GM21360 (cell line): ENCODE results near the gene GSDME.

Experiments
- ATAC-seq: cut with Tn5 transposase; IDR thresholded peaks from one replicate; pipeline ENCODE4 v1.9.1; 2021; ENCODE audit warnings: mild to moderate bottlenecking, moderate library complexity; ENCODE audit not compliant: unreplicated experiment

The GSDME gene

DNA sequence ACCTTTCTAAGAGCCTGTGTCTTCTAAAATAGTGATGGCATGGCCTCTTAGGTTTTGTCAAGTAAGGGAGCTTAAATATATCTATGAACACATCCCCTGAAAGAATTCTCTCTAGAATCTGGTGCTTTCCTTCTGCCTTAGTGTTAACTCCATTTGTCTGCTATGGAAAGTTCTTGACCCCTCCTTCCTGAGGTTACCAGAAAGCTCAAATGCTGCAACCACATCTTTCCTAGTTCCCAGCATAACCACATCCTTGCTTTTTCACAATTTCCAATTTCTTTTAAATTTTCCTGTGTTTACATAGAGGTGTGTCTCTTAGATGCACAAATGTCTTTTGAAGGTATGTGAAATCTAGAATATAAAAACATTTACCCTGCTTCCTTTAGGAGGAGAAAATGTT is 16.4 kb upstream of the GSDME start:
- ATAC-seq, result no peak

DNA sequence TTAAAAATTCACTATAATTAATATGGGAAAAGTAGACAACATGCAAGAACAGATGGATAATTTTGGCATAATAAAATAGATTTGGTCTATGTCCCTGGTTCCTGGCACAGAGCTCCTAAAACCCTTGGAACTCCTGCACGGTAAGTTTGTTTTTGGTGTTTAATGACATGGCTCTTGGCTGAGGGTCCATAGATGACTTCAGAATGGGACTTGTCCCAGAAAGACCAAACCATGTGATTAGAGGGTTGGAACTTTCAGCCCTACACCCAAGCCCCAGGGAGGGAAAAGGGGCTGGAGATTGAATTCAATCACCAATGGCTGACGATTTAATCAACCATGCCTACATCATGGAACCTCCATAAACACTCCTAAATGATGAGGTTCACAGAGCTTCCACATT is 12.6 kb upstream of the GSDME start:
- ATAC-seq, result no peak

DNA sequence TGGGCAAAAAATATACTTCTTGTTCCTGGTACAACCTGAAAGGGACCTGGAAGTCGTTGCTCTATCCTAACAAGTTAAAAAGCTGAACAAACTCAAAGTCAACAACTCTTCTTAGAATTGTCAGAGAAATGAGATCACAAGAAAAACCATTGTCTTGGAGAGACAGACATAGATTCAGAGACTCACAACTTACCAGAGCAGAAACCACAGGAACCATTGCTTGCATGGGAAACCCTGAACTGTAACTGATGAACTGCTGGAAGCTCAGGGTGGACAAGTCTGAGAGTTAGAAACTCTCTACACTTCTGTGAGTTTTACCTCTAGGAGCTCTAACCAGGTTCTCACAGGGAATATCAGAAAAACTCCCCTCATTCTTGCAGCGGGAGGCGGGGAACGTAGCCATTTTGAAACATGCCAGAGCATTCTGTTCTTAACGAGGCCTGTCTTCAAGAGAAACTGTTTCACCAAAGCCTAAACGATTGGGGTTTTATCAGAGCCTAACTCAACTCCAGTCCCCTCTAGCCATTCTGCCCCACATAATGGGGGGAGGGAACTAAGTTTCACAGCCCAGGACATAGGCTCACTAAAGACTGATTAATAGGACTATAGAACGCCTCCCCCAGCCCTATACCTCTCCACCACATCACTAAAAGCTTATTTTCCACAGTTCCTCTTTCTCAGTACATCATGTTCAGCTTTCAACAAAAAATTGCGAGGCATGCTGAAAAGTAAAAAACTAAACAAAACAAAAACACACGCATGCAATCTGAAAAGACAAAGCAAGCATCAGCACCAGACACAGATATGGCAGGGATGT is 12.0 kb upstream of the GSDME start:
- no peak for ATAC-seq

DNA sequence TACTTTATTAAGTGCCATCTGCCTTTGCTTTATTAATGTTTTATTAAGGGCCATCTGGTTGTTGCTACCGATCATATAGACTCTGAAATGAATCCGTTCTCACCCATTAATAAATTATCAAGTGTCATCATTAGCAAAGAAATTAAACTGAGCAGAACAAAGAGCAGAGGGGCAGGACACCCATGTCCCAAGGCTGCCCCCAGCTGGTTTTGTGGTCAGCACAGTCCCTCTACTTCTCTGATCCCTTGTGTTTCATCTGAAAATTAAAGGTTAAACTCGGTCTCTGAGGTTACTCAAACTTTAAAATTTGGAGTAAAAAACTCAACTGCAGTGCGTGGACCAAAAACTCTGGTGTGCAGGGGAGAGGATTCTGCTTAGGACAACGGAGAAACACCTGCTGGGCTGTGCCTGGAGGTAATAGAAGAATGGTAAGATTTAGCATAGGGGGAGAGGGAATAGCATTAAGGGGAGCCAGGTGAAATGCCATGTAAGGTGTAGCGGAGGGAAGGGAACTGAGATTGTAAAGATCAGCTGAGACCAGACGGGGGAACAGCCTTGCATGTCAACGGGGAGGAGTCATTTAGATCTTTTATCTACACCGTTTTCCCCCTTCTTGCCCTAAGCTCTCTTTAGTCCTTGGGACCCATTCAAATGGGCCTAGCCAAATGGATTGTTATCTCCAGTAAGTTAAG is 10.8 kb upstream of the GSDME start:
- ATAC-seq, result no peak

DNA sequence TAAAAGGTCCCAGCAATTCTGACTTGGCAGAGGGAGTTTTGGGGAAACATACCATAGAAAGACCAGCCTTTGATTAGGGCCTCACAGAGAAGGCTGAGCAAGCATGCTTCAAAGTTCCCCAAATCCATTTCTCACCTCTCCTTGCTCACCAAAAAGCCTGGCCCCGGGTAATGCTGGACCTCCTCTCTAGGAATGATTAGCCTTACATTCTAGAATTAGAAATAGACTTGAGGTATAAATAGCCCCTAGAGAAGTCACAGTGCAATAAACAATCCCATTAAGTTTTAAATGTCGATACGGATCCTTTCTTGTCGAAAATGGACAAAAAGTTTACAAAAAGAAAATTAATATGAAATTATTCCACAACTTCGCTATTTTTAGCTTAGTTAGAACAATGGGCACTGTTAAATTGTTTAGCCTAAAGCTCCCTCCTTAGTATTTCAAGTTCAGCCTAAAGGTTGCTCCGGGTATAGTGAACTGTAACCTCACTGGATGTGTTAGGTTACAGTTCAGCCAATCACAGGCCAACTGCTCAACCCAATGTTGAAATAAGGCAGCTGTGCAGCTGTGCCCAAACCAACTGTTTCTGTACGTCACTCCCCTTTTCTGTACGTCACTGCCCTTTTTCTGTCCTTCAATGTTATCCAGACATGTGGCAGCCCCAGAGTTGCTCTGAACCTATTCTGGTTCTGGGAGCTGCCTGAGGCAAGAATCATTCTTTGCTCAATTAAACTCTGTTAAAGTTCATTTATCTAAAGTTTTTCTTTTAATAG is 7.9 kb upstream of the GSDME start:
- ATAC-seq, result no peak

DNA sequence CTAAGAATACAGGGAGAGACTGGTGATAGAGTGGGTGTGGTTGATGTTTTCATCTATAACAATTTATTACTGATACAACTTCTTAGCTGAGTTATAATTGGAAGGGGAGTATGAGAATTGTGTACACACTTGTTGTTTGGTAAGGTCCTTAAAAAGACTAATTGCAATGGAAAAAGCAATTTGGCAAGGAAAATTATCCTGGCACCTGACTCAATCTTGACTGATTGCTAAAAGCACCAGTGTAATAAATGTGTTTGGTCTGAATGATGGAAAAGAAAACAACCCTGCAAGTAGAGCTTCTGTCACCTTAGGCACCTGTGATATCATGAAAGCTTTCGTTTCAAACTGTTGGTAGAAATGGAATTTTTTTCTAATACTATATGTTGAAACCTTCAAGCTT is 6.7 kb upstream of the GSDME start:
- ATAC-seq, result no peak

DNA sequence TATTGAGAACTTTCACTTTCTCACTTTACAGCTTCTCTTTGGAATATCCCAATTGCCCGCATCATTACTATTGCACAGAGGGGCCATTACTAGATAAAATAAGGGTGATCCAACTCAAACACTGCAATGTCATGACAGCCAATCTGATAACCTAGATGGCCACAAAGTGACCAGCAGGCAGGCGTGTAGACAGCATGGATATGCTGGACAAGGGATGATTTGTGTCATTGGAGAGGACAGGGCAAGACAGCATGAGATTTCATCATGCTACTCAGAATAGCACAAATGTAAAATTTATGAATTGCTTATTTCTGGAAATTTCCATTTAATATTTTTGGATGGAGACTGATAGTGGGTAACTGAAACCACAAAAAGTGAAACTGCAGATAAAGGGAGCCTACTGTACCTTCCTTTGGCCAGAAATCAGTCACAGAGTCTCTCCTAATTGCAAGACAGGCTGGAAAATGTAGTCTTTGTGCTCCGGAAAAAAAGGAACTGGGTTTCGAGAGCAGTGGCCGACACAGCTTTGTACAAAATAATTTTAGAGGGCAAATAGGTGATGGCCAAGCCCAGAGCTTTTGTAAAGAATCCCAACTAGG is 6.1 kb upstream of the GSDME start:
- no peak for ATAC-seq

DNA sequence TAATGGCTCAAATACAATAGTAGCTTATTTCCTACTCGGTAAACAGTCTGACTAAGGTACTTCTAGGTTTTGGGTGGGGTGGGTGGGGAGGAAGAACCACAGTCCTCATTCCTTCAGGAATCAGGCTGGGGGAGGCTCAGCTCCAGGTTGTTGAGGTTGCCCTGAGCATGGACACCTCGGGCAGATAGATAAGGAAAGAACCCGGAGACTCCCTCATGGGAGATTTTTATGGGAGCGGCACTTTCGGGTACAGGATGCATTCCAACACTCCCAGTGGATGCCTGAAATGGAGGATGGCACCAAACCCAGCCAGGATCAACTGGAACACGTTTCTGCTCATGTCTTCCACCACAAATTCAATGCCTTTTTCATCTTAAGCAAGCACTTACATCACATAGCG is 5.5 kb upstream of the GSDME start:
- no peak for ATAC-seq

DNA sequence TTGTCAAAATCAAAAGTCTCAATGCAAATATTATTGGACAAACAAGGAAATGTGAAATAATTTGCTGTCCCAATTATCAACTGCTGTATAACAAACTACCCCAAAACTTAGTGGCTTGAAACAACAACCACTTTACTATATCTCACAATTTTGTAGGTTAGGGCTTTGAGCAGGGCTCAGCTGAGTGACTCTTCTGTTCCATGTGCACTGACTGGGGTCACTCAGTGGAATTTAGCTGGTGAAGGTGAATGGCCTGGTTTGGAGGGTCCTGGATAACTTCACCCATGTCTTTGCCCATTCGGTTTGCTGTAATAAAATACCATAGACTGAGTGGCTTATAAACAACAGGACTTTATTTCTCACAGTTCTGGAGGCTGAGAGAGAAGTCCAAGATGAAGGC is 3.7 kb upstream of the GSDME start:
- ATAC-seq, result no peak

DNA sequence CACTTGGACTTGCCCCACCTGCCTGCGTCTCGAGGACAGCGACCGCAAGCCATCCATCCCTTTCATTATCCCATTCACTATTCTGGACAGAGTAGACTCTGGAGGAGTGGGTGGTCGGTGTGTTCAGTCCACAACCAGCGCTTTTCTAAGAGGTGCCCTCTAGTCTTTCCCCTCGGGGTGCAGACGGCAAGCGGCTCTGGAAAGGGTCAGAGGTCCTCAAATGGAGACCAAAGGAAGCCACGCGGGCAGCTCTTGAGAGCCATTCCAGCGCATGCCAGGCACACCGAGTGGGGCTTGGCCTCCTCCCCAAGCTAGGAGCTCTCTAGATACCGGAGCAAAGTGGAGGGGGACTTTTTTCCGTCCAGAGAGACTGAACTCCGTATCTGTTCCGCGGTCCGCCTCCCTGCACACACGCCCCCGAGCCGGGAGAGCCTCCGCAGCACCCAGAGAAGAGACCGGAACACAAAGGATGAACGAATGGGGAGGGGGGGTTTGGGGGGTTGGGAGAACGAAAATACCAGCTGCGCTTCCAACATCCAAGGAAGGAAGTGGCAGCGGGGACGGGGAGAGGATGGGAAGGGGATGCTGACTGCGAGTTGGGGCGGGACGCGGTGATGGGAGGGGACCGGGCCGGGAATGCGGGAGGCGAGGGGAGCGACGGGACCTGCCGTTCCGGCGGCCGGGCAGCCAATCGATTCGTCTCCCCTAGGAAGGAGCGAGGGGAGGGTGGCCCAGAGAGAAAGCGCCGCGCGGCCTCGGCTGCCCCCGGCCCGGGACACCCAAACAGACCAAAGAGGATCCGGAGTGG is 515 bp downstream of the GSDME start:
- ATAC-seq, result no peak

DNA sequence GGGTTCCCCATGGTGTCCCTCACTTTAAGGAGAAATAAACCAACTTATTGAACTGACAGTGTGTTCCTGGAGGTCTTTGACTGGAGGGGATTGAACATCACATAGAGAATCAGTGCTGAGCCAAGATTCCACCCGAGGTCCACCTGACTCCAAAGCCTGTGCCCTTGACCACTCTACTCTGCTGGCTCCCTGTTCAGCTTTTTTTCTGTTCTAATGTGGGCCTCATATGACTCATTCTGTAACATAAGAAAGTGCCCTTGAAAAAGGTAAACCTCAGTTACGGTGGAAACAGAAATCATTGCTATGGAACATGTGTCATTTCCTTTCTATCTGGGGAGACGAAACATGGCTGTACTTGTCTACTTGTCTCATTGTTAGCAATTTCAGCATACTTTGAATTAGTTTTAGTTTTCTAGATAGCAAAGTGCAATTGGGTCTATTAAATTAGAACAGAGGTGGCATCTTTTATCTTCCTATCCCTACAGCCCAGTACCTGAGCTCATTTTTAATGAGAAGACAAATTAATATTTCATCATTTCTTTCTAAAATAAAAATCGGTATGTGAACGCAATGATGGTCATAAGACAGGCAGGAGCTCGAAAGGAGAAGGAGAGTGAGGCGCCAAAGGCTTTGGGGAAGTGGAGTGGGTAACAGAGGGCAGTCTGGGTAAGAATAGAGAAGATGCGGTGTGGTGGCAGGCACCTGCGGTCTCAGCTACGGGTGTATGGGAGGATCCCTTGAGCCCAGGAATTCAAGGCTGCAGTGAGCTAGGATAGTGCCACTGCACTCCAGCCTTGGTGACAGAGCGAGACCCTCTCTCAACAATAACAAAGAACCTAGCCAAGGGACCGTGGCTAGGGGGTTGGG is 1.5 kb downstream of the GSDME start:
- ATAC-seq, result peak; percentile 45

DNA sequence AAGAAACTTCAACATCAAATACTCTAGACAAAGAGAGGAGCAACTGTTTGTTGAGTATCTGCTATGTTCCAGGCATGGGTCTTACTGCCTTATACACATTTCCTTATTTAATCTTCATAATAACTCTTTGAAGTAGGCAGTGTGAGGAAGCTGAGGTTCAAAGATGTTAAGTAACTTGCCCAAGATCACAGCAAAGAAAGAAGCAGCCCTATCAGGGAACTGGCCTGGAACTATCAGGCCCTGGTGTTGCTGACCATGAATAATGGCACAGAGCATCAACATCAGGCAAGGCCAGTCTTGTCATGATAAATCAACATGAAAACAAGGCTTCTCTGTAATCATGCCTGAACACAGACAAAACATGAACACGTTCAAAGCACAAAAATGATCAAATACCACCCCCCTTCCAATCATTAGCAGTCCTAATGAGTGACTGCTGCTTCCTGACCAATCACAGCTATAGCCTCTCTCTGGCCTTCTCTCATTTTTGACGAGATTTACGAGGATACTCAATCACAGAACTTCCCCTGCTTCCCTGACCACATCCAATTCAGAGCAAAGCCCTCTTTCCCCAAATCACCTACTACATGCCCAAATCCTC is 2.3 kb downstream of the GSDME start:
- no peak for ATAC-seq

DNA sequence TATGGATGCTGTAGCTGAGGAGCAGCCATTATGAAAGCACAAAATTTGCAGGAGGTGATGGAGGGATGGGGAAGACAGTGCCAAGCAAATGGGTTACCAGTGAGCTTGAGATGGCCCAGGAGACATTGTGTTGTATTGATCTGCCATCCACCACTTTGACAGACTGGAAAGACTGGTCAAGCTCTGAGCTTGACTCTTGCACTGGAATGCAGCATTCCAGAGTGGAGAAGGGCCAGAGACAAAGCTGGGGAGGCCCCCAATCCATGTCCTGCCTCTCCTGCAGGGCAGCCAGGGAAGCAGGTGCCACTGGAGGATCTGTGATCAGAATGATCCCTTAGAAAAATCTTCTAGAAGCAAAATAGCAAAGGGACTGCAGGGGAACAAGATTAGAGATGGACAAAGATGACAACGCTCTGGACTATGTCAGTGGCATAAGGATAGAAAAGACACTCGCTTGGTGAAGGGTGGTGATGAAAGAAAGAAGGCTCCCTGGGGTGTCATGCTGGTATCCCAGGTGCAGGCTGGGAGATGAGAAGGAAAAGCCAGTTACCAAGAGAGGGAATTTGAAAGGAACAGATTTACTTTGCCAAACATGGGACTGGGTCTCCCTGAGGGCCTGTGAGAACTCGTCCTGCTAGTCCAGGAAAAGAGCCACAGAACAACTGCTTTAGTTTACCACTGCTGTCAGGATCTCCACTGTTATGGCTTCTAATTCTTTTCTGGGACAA is 5.0 kb downstream of the GSDME start:
- ATAC-seq, result no peak

DNA sequence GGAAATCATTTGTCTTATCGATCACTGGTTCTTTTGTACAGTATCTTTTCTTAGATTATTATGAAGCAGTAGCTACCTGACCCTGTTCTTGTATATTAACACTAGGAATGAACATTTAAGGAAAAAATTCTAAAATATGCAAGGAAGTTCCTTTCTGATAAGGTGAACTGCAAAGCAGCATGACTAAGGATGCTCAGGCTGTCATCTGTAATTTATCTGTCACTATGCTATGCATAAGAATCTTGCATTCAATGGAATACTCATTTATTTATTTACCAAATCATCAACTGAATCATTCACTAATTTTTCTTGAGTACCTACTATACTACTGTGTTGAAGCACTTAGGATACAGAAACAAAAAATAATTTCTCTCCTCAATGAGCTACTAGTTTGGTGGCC is 5.8 kb downstream of the GSDME start:
- no peak for ATAC-seq

DNA sequence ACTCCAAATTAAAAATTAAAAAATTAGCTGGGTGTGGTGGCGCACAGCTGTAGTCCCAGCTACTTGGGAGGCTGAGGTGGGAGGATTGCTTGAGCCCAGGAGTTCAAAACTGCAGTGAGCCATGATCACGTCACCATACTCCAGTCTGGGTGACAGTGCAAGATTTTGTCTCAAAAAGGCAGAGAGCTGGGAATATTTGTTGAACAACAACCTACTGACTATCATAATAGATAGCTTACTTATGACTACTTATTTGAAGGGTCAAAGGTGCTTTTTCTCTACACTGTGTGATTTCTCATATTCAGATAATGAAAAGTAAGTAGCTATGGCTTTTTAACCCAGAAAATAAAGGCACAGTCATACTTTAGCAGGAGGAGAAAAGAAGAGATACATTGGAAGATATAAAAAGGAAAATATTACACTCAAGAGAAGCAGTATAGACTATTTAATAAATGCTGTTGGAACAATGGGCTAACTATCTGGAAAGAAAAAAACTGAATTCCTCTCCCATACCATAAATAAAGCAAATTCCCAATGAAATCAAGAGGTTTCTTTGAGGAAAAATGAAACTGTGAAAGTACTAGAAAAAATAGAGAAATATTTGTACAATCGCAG is 6.7 kb downstream of the GSDME start:
- ATAC-seq, result no peak

DNA sequence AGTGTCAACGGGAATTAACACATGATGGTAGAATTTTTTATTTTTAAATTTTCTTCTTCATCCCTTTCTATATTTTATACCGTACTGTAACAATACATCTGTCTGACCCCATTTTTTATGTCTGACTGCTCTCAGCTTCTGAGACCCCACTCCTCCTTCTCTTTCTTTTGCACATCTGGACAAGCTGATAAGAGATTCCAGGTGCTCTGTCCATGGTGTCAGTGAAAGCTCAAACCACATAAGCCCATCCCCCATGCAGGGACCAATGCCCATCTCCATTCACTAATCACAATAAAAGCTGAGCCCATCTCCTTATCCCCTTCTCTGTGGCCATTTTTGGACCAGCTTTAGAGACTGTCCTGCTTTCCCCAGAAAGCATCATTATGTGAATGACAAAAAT is 8.7 kb downstream of the GSDME start:
- ATAC-seq, result no peak

DNA sequence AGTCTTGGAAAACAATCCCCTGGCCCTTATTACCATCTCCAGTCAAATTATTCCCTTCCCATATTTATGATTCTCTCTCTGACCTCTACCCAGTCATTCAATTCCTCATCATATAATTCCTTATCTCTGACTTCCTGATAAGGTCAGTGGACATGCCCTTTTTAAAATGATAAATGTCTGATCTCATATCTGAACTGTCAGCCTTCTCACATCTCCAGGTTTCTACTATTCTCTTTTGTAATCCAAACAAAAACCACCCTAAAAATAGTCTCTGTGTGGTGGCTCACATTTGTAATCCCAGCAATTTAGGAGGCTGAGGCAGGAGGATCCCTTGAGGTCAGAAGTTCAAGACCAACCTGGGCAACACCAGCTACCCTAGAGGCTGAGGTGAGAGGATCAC is 11.9 kb downstream of the GSDME start:
- ATAC-seq, result no peak

DNA sequence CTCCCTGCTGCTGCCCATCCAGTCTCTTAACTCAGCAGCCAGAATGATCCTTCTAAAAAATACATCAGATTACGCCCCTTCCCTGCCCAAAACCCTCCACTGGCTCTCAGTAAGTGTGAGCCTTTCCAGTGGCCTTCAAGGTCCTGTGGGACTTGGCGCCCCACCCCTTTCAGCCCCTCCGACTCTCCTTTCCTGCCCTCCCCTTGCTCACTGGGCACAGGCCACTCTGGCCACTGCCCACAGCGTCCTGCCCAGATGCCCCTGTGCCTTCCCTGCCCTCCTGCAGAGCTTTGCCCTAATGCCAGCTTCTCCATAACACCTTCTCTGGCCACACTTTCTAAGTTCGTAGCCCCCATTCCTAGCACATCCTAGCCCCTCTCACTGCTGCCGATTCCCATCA is 13.8 kb downstream of the GSDME start:
- ATAC-seq, result no peak
